HEK293 (cell line): ENCODE data around the gene NKD1.

Experiments
- CTCF ChIA-PET: fragments of 350-600 bp; formaldehyde crosslinking; extraction: SDS; loops from one replicate; lab custom pipeline; 2021; ENCODE audit warnings: antibody characterized with exemption; lab: Yijun Ruan, JAX
- POLR2A ChIA-PET: fragments of 300-600 bp; formaldehyde crosslinking; extraction: SDS; loops from one replicate; lab custom pipeline; 2020; ENCODE audit warnings: antibody characterized with exemption, inconsistent platforms; lab: Yijun Ruan, JAX
- H3K27ac ChIP-seq: fragments of 200-500 bp; sonication (Bioruptor generic); 2 replicates; pipeline ENCODE4 v1.5.1; 2014; ENCODE audit warnings: low read depth, low read length, control low read depth, inconsistent platforms; ENCODE audit errors: extremely low read depth
- H3K36me3 ChIP-seq, 2 experiments: fragments of 200-500 bp in 1 of 2; sonication (Bioruptor generic) in 1 of 2; 1 replicate in 1 of 2; 2 replicates in 1 of 2; pipeline ENCODE4 v1.5.1; 2014 to 2017; ENCODE audit warnings: inconsistent platforms in 2 of 2, low read length in 2 of 2; ENCODE audit not compliant: control insufficient read depth in 2 of 2, insufficient read depth in 1 of 2
- H3K4me1 ChIP-seq: fragments of 200-500 bp; sonication (Bioruptor generic); 2 replicates; pipeline ENCODE4 v1.5.1; 2014; ENCODE audit warnings: mild to moderate bottlenecking, low read length, inconsistent platforms; ENCODE audit not compliant: control insufficient read depth, insufficient read depth
- H3K4me3 ChIP-seq: 2 replicates; pipeline ENCODE4 v1.5.1; 2011; ENCODE audit warnings: low read depth, mild to moderate bottlenecking, control low read depth, low read length, moderate library complexity
- H3K9me3 ChIP-seq: fragments of 200-500 bp; sonication (Bioruptor generic); 2 replicates; pipeline ENCODE4 v1.5.1; 2014; ENCODE audit warnings: low read depth, low read length, inconsistent platforms; ENCODE audit not compliant: control insufficient read depth, insufficient read depth
- BCL11B ChIP-seq: fragments of 450-650 bp; formaldehyde crosslinking; IDR thresholded peaks from 2 replicates; pipeline ENCODE4 v1.5.1; 2016; ENCODE audit warnings: low read depth, missing biosample characterization, missing genetic modification characterization
- ELK4 ChIP-seq: IDR thresholded peaks from 2 replicates; pipeline ENCODE4 v1.6.1; 2011; ENCODE audit warnings: mild to moderate bottlenecking, low read depth, low read length, borderline replicate concordance
- FEZF1 ChIP-seq: fragments of 450-650 bp; formaldehyde crosslinking; IDR thresholded peaks from 2 replicates; pipeline ENCODE4 v1.5.1; 2016; ENCODE audit warnings: missing biosample characterization, missing genetic modification characterization
- HOXD13 ChIP-seq: sonication (generic); formaldehyde crosslinking; IDR thresholded peaks from 2 replicates; pipeline ENCODE4 v1.8.0; 2022; ENCODE audit warnings: missing genetic modification reagents, borderline replicate concordance
- KLF1 ChIP-seq: fragments of 450-650 bp; formaldehyde crosslinking; IDR thresholded peaks from 2 replicates; pipeline ENCODE4 v1.5.1; 2016; ENCODE audit warnings: missing biosample characterization, missing genetic modification characterization
- KLF17 ChIP-seq: fragments of 450-650 bp; formaldehyde crosslinking; IDR thresholded peaks from 2 replicates; pipeline ENCODE4 v1.5.1; 2016; ENCODE audit warnings: missing biosample characterization, missing genetic modification characterization
- OSR2 ChIP-seq: fragments of 450-650 bp; formaldehyde crosslinking; IDR thresholded peaks from 2 replicates; pipeline ENCODE4 v1.5.1; 2016; ENCODE audit warnings: missing biosample characterization, missing genetic modification characterization
- PRDM1 ChIP-seq: fragments of 450-650 bp; formaldehyde crosslinking; IDR thresholded peaks from 2 replicates; pipeline ENCODE4; 2016; ENCODE audit warnings: missing biosample characterization, missing genetic modification characterization
- TSHZ1 ChIP-seq: fragments of 450-650 bp; formaldehyde crosslinking; IDR thresholded peaks from 2 replicates; pipeline ENCODE4 v1.5.1; 2016; ENCODE audit warnings: missing biosample characterization, missing genetic modification characterization, borderline replicate concordance
- WT1 ChIP-seq: fragments of 450-650 bp; formaldehyde crosslinking; IDR thresholded peaks from 2 replicates; pipeline ENCODE4 v1.5.1; 2016; ENCODE audit warnings: missing biosample characterization, missing genetic modification characterization
- YY2 ChIP-seq: fragments of 450-650 bp; formaldehyde crosslinking; IDR thresholded peaks from 2 replicates; pipeline ENCODE4 v1.5.1; 2016; ENCODE audit warnings: missing biosample characterization, missing genetic modification characterization
- ZBTB48 ChIP-seq: fragments of 450-650 bp; formaldehyde crosslinking; IDR thresholded peaks from 2 replicates; pipeline ENCODE4 v1.5.1; 2016; ENCODE audit warnings: missing biosample characterization, missing genetic modification characterization
- ZNF114 ChIP-seq: fragments of 450-650 bp; formaldehyde crosslinking; IDR thresholded peaks from 2 replicates; pipeline ENCODE4 v1.5.0; 2017; ENCODE audit warnings: missing biosample characterization, missing genetic modification characterization
- ZNF174 ChIP-seq: fragments of 450-650 bp; formaldehyde crosslinking; IDR thresholded peaks from 2 replicates; pipeline ENCODE4 v1.5.0; 2017; ENCODE audit warnings: missing biosample characterization, mild to moderate bottlenecking, missing genetic modification characterization
- ZNF19 ChIP-seq: fragments of 450-650 bp; formaldehyde crosslinking; IDR thresholded peaks from 2 replicates; pipeline ENCODE4; 2016; ENCODE audit warnings: missing biosample characterization, missing genetic modification characterization, low read depth
- ZNF211 ChIP-seq: fragments of 450-650 bp; formaldehyde crosslinking; IDR thresholded peaks from 2 replicates; pipeline ENCODE4 v1.5.1; 2016; ENCODE audit warnings: low read depth, missing biosample characterization, missing genetic modification characterization
- ZNF239 ChIP-seq: fragments of 450-650 bp; formaldehyde crosslinking; IDR thresholded peaks from 2 replicates; pipeline ENCODE4 v1.5.1; 2016; ENCODE audit warnings: missing biosample characterization, missing genetic modification characterization
- ZNF248 ChIP-seq: fragments of 450-650 bp; formaldehyde crosslinking; IDR thresholded peaks from 2 replicates; pipeline ENCODE4 v1.5.1; 2017; ENCODE audit warnings: missing biosample characterization, missing genetic modification characterization
- ZNF292 ChIP-seq: fragments of 450-650 bp; formaldehyde crosslinking; IDR thresholded peaks from 2 replicates; pipeline ENCODE4 v1.5.1; 2016; ENCODE audit warnings: low read depth, missing biosample characterization, missing genetic modification characterization, borderline replicate concordance
- ZNF416 ChIP-seq: fragments of 450-650 bp; formaldehyde crosslinking; IDR thresholded peaks from 2 replicates; pipeline ENCODE4 v1.5.1; 2016; ENCODE audit warnings: missing biosample characterization, missing genetic modification characterization
- ZNF449 ChIP-seq: fragments of 450-650 bp; formaldehyde crosslinking; IDR thresholded peaks from 2 replicates; pipeline ENCODE4 v1.5.1; 2017; ENCODE audit warnings: missing biosample characterization, mild to moderate bottlenecking, missing genetic modification characterization, moderate library complexity
- ZNF473 ChIP-seq: fragments of 450-650 bp; formaldehyde crosslinking; IDR thresholded peaks from 2 replicates; pipeline ENCODE4 v1.5.1; 2017; ENCODE audit warnings: missing biosample characterization, missing genetic modification characterization
- ZNF561 ChIP-seq: fragments of 450-650 bp; IDR thresholded peaks from 2 replicates; pipeline ENCODE4 v1.5.1; 2018; ENCODE audit warnings: missing biosample characterization, missing genetic modification characterization, borderline replicate concordance
- ZNF660 ChIP-seq: fragments of 450-650 bp; IDR thresholded peaks from 2 replicates; pipeline ENCODE4 v1.5.1; 2018; ENCODE audit warnings: missing biosample characterization, mild to moderate bottlenecking, missing genetic modification characterization
- ZNF707 ChIP-seq: fragments of 450-650 bp; formaldehyde crosslinking; IDR thresholded peaks from 2 replicates; pipeline ENCODE4 v1.5.1; 2016; ENCODE audit warnings: missing biosample characterization, missing genetic modification characterization
- ZNF843 ChIP-seq: fragments of 450-650 bp; formaldehyde crosslinking; IDR thresholded peaks from 2 replicates; pipeline ENCODE4 v1.5.1; 2016; ENCODE audit warnings: missing biosample characterization, missing genetic modification characterization

The NKD1 gene

GRCh38 chr16:50517450-50518252 is 30.5 kb upstream of the NKD1 start:
- CTCF ChIA-PET: interaction anchor here (0.6 to 2.6 kb wide), 2 partner anchors 7 to 11 kb away, joined by 3 to 9 read pairs; no protein-coding TSS in a partner anchor
- no peak overlapping the region for H3K4me3 ChIP-seq
- no peaks in the 10 kb centered on the region for H3K36me3 ChIP-seq
- H3K9me3 ChIP-seq: no peaks in the 10 kb centered on the region; the same call in 1 of the 2 replicates
- no peak overlapping the region for H3K27ac ChIP-seq
- TF ChIP-seq ZNF843: no peak
- no peak for TF ChIP-seq ELK4
- TF ChIP-seq ZNF174 (tag by site-specific recombination): no peak
- TF ChIP-seq ZNF473 (tag by site-specific recombination): no peak
- TF ChIP-seq WT1 (tag by site-specific recombination): no peak
- TF ChIP-seq OSR2: no peak
- TF ChIP-seq ZNF114 (tag by site-specific recombination): no peak
- no peak for TF ChIP-seq KLF1 (tag by site-specific recombination)
- TF ChIP-seq ZNF292: no peak
- no peak for TF ChIP-seq FEZF1 (tag by site-specific recombination)
- no peak for TF ChIP-seq ZNF248
- TF ChIP-seq HOXD13 (CRISPR knock-in tag): no peak
- TF ChIP-seq PRDM1 (tag by site-specific recombination): no peak
- TF ChIP-seq ZNF449 (tag by site-specific recombination): no peak
- no peaks in the 10 kb centered on the region; the same call in 1 of the 2 replicates for H3K4me1 ChIP-seq
- POLR2A ChIA-PET: no interaction called here

GRCh38 chr16:50519001-50519400 is 29.2 kb upstream of the NKD1 start:
- POLR2A ChIA-PET: no interaction called here
- CTCF ChIA-PET: interaction anchor here (0.7 to 2.6 kb wide), 3 partner anchors 8 to 28 kb away, joined by 3 to 9 read pairs (median 5); no protein-coding TSS in a partner anchor

More at GRCh38 chr16:50519001-50519400, 29.2 kb upstream of the NKD1 start:
- H3K36me3 ChIP-seq: no peaks in the 10 kb centered on the region
- TF ChIP-seq TSHZ1 (tag by site-specific recombination): no peak
- no peak for TF ChIP-seq HOXD13 (CRISPR knock-in tag)
- no peak for TF ChIP-seq PRDM1 (tag by site-specific recombination)
- TF ChIP-seq BCL11B: no peak
- TF ChIP-seq ZNF561 (tag by site-specific recombination): no peak
- no peak for TF ChIP-seq ZNF660 (tag by site-specific recombination)
- TF ChIP-seq ZNF19: no peak
- TF ChIP-seq ZNF416: no peak
- no peak for TF ChIP-seq ZBTB48
- no peak for TF ChIP-seq KLF17 (tag by site-specific recombination)
- TF ChIP-seq YY2 (tag by site-specific recombination): no peak
- TF ChIP-seq ZNF211: no peak
- no peak for TF ChIP-seq ZNF239 (tag by site-specific recombination)
- TF ChIP-seq ZNF707 (tag by site-specific recombination): no peak
- no peaks in the 10 kb centered on the region; the same call in 1 of the 2 replicates for H3K9me3 ChIP-seq
- H3K4me1 ChIP-seq: no peaks in the 10 kb centered on the region; the same call in 1 of the 2 replicates
- H3K4me3 ChIP-seq: no peak overlapping the region
- H3K27ac ChIP-seq: no peak overlapping the region
